C4-2B (cell line): ENCODE measurements around the gene ABCD4.

Source experiments
- H3K27ac ChIP-seq: fragments of 450-650 bp; 2 replicates; pipeline ENCODE4 v1.5.1; 2017
- CTCF ChIP-seq: fragments of 450-650 bp; conservative IDR thresholded peaks from 2 replicates; pipeline ENCODE4 v1.5.1; 2017; ENCODE audit warnings: mild to moderate bottlenecking
- ZFX ChIP-seq: fragments of 450-650 bp; IDR thresholded peaks from 2 replicates; pipeline ENCODE4 v1.6.1; 2017

Gene ABCD4

GRCh38 chr14:74265301-74265965, 37.3 kb downstream of the ABCD4 start:
- 0 out of 2 replicates have a peak overlapping the region, but pooled peaks have one; percentile 2 for H3K27ac ChIP-seq
- 0 out of 2 replicates have a peak, but pooled peaks have one; percentile 12 for TF ChIP-seq ZFX
- TF ChIP-seq CTCF, result no peak

- H3K27ac ChIP-seq, result no peak overlapping the region
- TF ChIP-seq CTCF (no peak), ZFX (no peak)
Measured at GRCh38 chr14:74263921-74264320, 38.8 kb downstream of the ABCD4 start.

GRCh38 chr14:74263181-74263580, 39.6 kb downstream of the ABCD4 start:
- TF ChIP-seq ZFX (no peak), CTCF (no peak)
- no peak overlapping the region for H3K27ac ChIP-seq

GRCh38 chr14:74262076-74262475, 40.7 kb downstream of the ABCD4 start:
- no peak overlapping the region for H3K27ac ChIP-seq
- no peak for TF ChIP-seq ZFX

- no peak overlapping the region for H3K27ac ChIP-seq
- no peak for TF ChIP-seq CTCF
- no peak for TF ChIP-seq ZFX
Measured at GRCh38 chr14:74261288-74261687, 41.4 kb downstream of the ABCD4 start.

GRCh38 chr14:74260525-74261233, 42.1 kb downstream of the ABCD4 start:
- H3K27ac ChIP-seq, result no peak overlapping the region
- TF ChIP-seq CTCF, result no peak
- no peak for TF ChIP-seq ZFX

DNA sequence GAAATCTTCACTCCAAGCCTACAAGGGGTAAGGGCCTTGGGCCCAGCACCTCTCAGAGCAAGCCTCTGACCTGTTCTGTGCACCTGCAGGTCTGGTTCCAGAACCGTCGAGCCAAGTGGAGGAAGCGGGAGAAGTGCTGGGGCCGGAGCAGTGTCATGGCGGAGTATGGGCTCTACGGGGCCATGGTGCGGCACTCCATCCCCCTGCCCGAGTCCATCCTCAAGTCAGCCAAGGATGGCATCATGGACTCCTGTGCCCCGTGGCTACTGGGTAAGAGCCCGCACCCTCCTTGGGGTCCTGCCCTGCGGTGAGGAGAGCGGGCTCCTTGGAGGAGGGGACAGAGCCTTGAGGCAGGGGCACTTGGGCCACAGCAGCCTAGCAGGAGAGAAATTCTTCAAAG, 43.2 kb downstream of the ABCD4 start:
- no peak overlapping the region for H3K27ac ChIP-seq
- TF ChIP-seq CTCF (no peak), ZFX (no peak)

- H3K27ac ChIP-seq, result no peak overlapping the region
Measured at GRCh38 chr14:74258764-74259035, 44.0 kb downstream of the ABCD4 start.

More at GRCh38 chr14:74258764-74259035, 44.0 kb downstream of the ABCD4 start:
- TF ChIP-seq ZFX (no peak), CTCF (no peak)
